HAP-1 (cell line): ENCODE results near the gene TMEM121B.

Experiments
- DNase-seq, 2 experiments: peaks; one replicate each; pipeline ENCODE4 v3.0.0-alpha.2; 2016 to 2020; ENCODE audit warnings: low spot score in 2 of 2
- H3K27me3 ChIP-seq: fragments of 250-450 bp; sonication (Bioruptor Pico); 2 replicates; pipeline ENCODE4 v1.5.1; 2020; ENCODE audit warnings: low read depth, mild to moderate bottlenecking, moderate library complexity
- H3K36me3 ChIP-seq: fragments of 250-450 bp; sonication (Bioruptor Pico); replicated peaks from 2 replicates; pipeline ENCODE4 v1.5.1; 2020; ENCODE audit warnings: mild to moderate bottlenecking
- H3K4me1 ChIP-seq: fragments of 250-450 bp; sonication (Bioruptor Pico); 2 replicates; pipeline ENCODE4 v1.5.1; 2020; ENCODE audit warnings: mild to moderate bottlenecking
- H3K4me3 ChIP-seq: fragments of 250-450 bp; sonication (Bioruptor Pico); 2 replicates; pipeline ENCODE4 v1.5.1; 2020; ENCODE audit warnings: mild to moderate bottlenecking, moderate library complexity
- H3K9me3 ChIP-seq: fragments of 250-450 bp; sonication (Bioruptor Pico); 2 replicates; pipeline ENCODE4 v1.5.1; 2020; ENCODE audit warnings: mild to moderate bottlenecking, moderate library complexity
- in situ Hi-C: fragments of 300-500 bp; cut with MboI; formaldehyde crosslinking; loops from 3 replicates; pipeline ENCODE4 v1.14.3; 2020; ENCODE audit warnings: low sequenced_read_pairs, inconsistent platforms, mixed read lengths

TMEM121B gene

DNA sequence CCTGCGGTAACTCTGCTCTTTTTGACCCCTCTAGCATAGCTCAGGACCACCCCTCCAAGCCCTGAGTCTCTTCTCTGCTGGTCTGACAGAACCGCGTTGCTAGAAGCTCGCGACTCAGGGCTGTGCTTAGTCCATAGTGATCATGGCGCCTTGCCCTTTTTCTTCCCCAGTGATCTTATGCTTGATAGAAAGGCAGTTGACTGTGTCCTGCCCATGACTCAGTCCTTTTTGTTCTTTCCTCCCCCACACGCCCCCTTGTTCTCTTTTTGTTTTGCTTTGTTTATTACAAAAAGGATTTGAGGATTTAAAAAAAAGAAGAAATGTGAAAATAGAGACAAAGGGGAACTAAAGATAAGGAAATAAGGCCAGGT lies 18.9 kb downstream of the TMEM121B start:
- Histone ChIP-seq H3K4me1 (no peaks in the 10 kb centered on the region), H3K36me3 (peaks cover 51% of the 10 kb centered on the region), H3K27me3 (no peaks in the 10 kb centered on the region), H3K9me3 (no peaks in the 10 kb centered on the region), H3K4me3 (no peak overlapping the region)
- in situ Hi-C loops = no loop called here
- DNase-seq = no peak

DNA sequence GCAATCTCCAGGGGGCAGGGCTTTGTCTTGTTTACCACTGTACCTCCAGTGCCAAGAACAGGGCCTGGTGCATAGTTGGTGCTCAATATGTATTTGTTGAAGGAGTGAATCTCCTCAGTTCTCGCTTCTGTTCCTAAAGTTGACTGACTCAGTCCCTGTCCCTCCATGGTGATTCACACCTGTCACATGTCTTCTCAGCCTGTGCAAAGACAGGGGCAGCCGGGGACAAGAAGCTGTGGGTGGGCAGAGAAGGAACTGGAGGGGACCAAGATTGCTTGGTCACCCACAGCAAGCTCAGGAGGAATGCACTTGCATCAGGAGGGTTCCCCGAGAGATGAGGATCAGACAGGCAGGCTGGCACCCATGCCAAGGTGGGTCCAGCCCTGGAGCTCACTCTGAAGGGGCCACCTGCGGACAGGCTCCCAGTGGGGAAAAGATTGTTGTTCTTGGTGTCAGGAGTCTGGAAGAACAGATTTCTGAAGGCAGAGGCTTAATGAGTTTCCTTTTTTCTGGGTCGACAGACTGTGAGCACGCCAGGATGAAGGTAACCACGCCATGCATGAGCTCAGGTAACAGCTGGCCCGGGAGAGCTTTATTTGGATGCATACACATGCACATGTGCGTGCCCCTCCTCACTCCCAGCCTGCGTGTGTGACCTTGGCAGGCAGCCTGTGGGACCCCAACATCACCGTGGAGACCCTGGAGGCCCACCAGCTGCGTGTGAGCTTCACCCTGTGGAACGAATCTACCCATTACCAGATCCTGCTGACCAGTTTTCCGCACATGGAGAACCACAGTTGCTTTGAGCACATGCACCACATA lies 19.5 kb downstream of the TMEM121B start:
- in situ Hi-C loops = no loop called here
- Histone ChIP-seq H3K27me3 (no peaks in the 10 kb centered on the region), H3K36me3 (peaks cover 48% of the 10 kb centered on the region), H3K9me3 (no peaks in the 10 kb centered on the region), H3K4me1 (no peaks in the 10 kb centered on the region), H3K4me3 (no peak overlapping the region)
- DNase-seq = no peak

DNA sequence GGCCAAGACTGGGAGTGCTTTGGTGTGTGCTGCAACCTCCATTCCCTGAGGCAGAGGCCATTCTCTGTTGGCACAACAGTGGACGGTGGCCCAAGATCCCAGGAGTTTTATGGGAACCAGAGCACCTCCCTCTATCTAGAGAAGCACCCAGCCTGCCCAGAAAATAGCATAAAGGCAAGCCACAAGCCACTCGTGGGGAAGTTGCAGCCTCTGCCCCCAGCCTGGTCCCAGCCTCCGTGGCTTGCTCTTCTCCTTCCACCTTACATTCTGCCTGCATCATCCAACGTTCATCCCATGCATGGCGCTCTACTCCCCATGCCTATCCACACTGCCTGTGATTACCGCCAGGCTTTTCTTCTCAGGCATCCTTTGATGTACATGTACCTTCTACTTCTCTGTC lies 20.5 kb downstream of the TMEM121B start:
- Histone ChIP-seq H3K9me3 (no peaks in the 10 kb centered on the region), H3K4me3 (no peak overlapping the region), H3K36me3 (peaks cover 42% of the 10 kb centered on the region), H3K4me1 (no peaks in the 10 kb centered on the region), H3K27me3 (no peaks in the 10 kb centered on the region)
- DNase-seq = no peak
- in situ Hi-C loops = no loop called here

DNA sequence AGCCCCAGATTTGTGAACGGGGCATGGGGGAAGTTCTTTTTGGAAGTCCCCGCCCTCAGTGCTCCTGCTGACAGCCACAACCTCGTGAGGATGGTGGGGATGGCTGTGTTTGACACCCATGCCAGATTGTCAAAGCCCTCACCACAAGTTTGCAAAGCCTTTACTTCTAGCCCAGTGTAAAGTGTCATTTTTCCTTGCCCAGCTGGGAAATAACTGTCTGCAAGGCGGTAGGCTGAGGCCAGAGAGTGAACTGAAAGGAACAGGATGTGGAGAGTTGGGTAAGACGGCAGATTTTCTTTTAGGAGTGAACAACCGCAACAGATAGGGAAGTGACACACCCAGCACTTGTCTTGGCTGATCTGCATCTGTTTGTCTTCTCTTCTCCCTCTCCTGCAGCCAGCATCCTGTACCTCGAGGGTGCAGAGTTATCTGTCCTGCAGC lies 22.8 kb downstream of the TMEM121B start:
- Histone ChIP-seq H3K27me3 (no peaks in the 10 kb centered on the region), H3K4me1 (no peaks in the 10 kb centered on the region), H3K4me3 (no peak overlapping the region), H3K9me3 (no peaks in the 10 kb centered on the region), H3K36me3 (peaks cover 37% of the 10 kb centered on the region)
- DNase-seq = no peak
- in situ Hi-C loops = no loop called here

GRCh38 chr22:17097701-17098100 lies 23.5 kb downstream of the TMEM121B start:
- in situ Hi-C loops = no loop called here
- Histone ChIP-seq H3K27me3 (no peaks in the 10 kb centered on the region), H3K4me3 (no peak overlapping the region), H3K4me1 (no peaks in the 10 kb centered on the region), H3K36me3 (peaks cover 31% of the 10 kb centered on the region), H3K9me3 (no peaks in the 10 kb centered on the region)
- no peak for DNase-seq

DNA sequence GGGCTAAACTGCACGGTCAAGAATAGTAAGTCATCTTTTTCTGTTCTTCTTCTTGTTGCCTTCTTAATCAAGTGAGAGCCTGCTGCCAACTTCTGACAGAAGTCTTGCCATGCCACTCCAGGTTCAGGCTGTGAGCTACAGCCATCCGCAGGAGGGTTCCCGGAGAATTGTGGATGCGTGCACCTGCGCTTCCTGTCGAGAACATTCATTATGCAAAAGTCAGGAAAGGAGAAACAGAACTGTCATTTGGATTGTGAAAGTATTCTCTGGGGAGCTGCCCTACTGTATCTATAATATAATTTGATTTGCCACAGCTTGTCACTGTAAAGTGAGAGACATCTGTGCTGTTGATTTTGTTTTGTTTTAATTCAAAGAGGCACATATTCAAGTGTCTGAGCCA lies 24.1 kb downstream of the TMEM121B start:
- no peaks in the 10 kb centered on the region for H3K9me3 ChIP-seq
- DNase-seq = no peak
- H3K36me3 ChIP-seq = peaks cover 25% of the 10 kb centered on the region
- no peaks in the 10 kb centered on the region for H3K4me1 ChIP-seq
- H3K27me3 ChIP-seq = no peaks in the 10 kb centered on the region
- H3K4me3 ChIP-seq = no peak overlapping the region
- in situ Hi-C loops = no loop called here

DNA sequence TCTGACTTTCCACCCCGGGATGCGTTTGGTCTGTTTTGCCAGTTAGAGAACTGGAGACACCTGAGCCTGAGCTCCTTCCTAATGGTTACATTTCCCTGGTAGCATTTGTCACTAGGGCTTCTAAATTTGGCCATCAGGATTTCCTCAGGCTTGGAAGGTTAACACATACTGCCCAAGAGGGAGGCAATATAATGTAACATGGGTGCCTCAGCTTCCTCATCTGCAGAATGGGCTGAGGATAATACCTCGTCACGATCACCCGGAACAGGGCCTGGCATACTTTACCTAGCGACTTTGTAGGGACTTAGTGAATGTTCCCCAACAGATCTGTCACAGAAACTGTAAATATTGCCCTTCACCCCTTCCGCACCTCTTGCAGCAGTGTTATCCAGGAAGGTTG lies 25.1 kb downstream of the TMEM121B start:
- DNase-seq = no peak
- peaks cover 15% of the 10 kb centered on the region for H3K36me3 ChIP-seq
- no peaks in the 10 kb centered on the region for H3K9me3 ChIP-seq
- H3K4me3 ChIP-seq = no peak overlapping the region
- in situ Hi-C loops = no loop called here
- no peaks in the 10 kb centered on the region for H3K4me1 ChIP-seq
- H3K27me3 ChIP-seq = no peaks in the 10 kb centered on the region

DNA sequence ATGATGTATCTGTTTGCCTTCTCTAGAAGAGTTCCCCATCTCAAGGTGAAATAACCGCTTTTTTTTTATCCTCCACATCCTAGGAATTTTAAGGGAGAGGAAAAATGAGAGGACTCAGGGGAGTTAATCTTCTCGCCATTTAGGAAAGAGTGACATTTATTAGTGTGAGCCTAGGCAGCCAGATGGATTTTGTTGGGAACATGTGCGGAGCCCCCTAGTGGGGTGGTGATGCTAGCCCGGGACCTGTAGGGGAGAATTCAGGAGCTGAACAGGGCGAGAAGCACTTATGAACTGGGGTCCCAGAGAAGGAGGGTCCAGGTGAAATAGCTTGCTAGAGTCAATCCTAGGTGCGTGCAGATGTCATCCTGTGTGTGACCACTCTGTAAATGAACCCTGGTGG lies 25.6 kb downstream of the TMEM121B start:
- H3K4me1 ChIP-seq = no peaks in the 10 kb centered on the region
- in situ Hi-C loops = no loop called here
- peaks cover 10% of the 10 kb centered on the region for H3K36me3 ChIP-seq
- no peak overlapping the region for H3K4me3 ChIP-seq
- H3K27me3 ChIP-seq = no peaks in the 10 kb centered on the region
- no peaks in the 10 kb centered on the region for H3K9me3 ChIP-seq
- peak; percentile 30 to 54 for DNase-seq

GRCh38 chr22:17093081-17093480 lies 28.1 kb downstream of the TMEM121B start:
- DNase-seq = no peak
- in situ Hi-C loops = no loop called here
- no peaks in the 10 kb centered on the region for H3K36me3 ChIP-seq
- H3K4me3 ChIP-seq = no peak overlapping the region
- H3K27me3 ChIP-seq = no peaks in the 10 kb centered on the region
- no peaks in the 10 kb centered on the region for H3K9me3 ChIP-seq
- no peaks in the 10 kb centered on the region; the same call in 1 of the 2 replicates for H3K4me1 ChIP-seq

DNA sequence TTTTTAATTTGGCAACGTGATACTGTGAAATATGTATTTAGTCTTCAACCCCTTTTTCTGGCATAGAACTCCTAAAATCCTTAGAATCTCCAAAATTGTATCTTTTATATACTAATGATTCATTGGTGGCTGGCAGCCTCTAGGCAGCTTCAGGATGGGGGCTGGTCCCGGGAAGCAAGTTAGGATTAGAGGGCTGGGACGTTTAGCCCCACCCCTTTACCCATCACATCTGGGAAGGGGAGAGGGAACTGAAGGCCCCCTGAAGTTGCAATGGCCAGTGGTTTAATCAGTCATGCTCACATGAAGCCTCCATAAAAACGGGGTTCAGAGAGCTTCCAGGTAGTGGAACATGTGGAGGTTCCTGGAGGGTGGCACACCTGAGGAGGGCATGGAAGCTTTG lies 29.3 kb downstream of the TMEM121B start:
- in situ Hi-C loops = no loop called here
- no peaks in the 10 kb centered on the region for H3K9me3 ChIP-seq

GRCh38 chr22:17090550-17090949 lies 30.6 kb downstream of the TMEM121B start:
- Histone ChIP-seq H3K4me1 (peaks cover 8% of the 10 kb centered on the region; the same call in 1 of the 2 replicates), H3K27me3 (no peaks in the 10 kb centered on the region), H3K36me3 (no peaks in the 10 kb centered on the region), H3K4me3 (no peak overlapping the region), H3K9me3 (no peaks in the 10 kb centered on the region)
- DNase-seq = no peak
- in situ Hi-C loops = no loop called here

More for the DNA sequence above, 29.3 kb downstream of the TMEM121B start:
- Histone ChIP-seq H3K36me3 (no peaks in the 10 kb centered on the region), H3K4me1 (no peaks in the 10 kb centered on the region; the same call in 1 of the 2 replicates), H3K27me3 (no peaks in the 10 kb centered on the region), H3K4me3 (no peak overlapping the region)
- DNase-seq = no peak

DNA sequence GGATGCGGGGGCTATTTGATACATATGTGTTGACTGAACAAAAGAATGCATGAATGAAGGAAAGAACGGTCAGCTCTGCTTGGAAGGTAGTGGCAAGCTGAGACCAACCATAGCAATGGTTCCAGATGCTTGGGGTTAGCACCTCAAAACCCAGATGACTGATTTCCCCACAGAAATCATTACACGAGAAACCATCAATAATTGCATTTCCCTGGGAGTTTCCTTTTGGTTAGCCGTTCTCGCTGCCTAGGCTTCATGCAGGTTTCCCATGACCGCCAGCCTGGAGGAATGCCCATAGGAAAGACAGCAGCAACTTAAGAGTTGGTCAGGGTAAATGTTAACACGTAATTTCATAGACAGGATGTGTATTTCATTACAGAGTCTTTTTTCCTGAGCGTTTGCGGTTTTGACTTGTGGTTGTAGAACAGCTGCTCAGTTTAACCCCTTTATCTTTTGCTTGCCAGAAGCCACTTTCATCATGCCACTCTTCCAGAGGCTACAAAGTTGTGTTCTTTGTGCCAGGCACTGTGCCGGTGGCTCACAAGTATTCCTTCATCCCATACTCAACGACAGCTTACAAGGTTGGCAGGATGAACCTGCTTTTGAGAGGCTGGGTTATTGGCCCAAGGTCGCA lies 33.5 kb downstream of the TMEM121B start:
- DNase-seq = no peak
- Histone ChIP-seq H3K4me3 (no peak overlapping the region), H3K27me3 (no peaks in the 10 kb centered on the region), H3K36me3 (no peaks in the 10 kb centered on the region), H3K9me3 (no peaks in the 10 kb centered on the region), H3K4me1 (peaks cover 12% of the 10 kb centered on the region)
- in situ Hi-C loops = no loop called here

GRCh38 chr22:17086788-17087497 lies 34.2 kb downstream of the TMEM121B start:
- Histone ChIP-seq H3K4me3 (no peak overlapping the region), H3K4me1 (peaks cover 12% of the 10 kb centered on the region), H3K9me3 (no peaks in the 10 kb centered on the region), H3K36me3 (no peaks in the 10 kb centered on the region), H3K27me3 (no peaks in the 10 kb centered on the region)
- DNase-seq = no peak
- in situ Hi-C loops = no loop called here

- Histone ChIP-seq H3K27me3 (no peaks in the 10 kb centered on the region), H3K4me3 (peak overlapping the region; percentile 78), H3K9me3 (no peaks in the 10 kb centered on the region), H3K36me3 (no peaks in the 10 kb centered on the region), H3K4me1 (peaks cover 12% of the 10 kb centered on the region)
- DNase-seq = no peak
- in situ Hi-C loops = no loop called here
Measured at GRCh38 chr22:17086296-17086695, 34.9 kb downstream of the TMEM121B start.
